Upper lobe of left lung (tissue), 6 donors: ENCODE data around the gene CLEC20A. TPM values are rescaled to one million over a fixed set of nuclear protein-coding genes. Genes with fewer than 3 reads are reported as not detected.

Source experiments
- ATAC-seq, 2 donors: fragments of 200-7000 bp; cut with Tn5 transposase; one replicate each; pipeline ENCODE4 v1.9.1; 2022; ENCODE audit warnings: mild to moderate bottlenecking in 2 of 2, moderate library complexity in 2 of 2; ENCODE audit not compliant: low FRiP score in 2 of 2
- DNase-seq, 2 donors: peaks; one replicate each; pipeline ENCODE4 v3.0.0-alpha.2; 2019 to 2020
- H3K27ac ChIP-seq, 4 donors: fragments of 200-600 bp; sonication (generic); one replicate each; pipeline ENCODE4 v1.5.1; 2016 to 2019
- H3K27me3 ChIP-seq, 4 donors: fragments of 200-600 bp; sonication (generic); one replicate each; pipeline ENCODE4 v1.5.1; 2017 to 2019
- H3K36me3 ChIP-seq, 4 donors: fragments of 200-600 bp; sonication (generic); one replicate each; pipeline ENCODE4 v1.5.1; 2016 to 2019
- H3K4me1 ChIP-seq, 4 donors: fragments of 200-600 bp; sonication (generic); one replicate each; pipeline ENCODE4 v1.5.1; 2018 to 2019
- H3K4me3 ChIP-seq, 4 donors: fragments of 200-600 bp; sonication (generic); one replicate each; pipeline ENCODE4 v1.5.1; 2017 to 2019; ENCODE audit warnings: mild to moderate bottlenecking in 2 of 4, moderate library complexity in 1 of 4
- H3K9me3 ChIP-seq, 4 donors: fragments of 200-600 bp; sonication (generic); one replicate each; pipeline ENCODE4 v1.5.1; 2018 to 2019
- CTCF ChIP-seq, 6 experiments: fragments of 450-650 bp in 4 of 6; fragments of 200-600 bp in 2 of 6; sonication (generic) in 2 of 6; IDR thresholded peaks; one replicate each; pipeline ENCODE4 v1.5.1; 2016 to 2019; ENCODE audit warnings: antibody characterized with exemption in 6 of 6
- EP300 ChIP-seq, 4 donors: sonication (generic); formaldehyde crosslinking; IDR thresholded peaks; one replicate each; pipeline ENCODE4 v1.5.1; 2017; ENCODE audit warnings: antibody characterized with exemption in 4 of 4, control low read depth in 2 of 4
- POLR2A ChIP-seq, 4 donors: fragments of 450-650 bp; IDR thresholded peaks; one replicate each; pipeline ENCODE4 v1.5.1; 2016 to 2017; ENCODE audit warnings: antibody characterized with exemption in 4 of 4, mild to moderate bottlenecking in 2 of 4
- POLR2AphosphoS5 ChIP-seq, 2 donors: sonication (generic); formaldehyde crosslinking; IDR thresholded peaks; one replicate each; pipeline ENCODE4 v1.5.1; 2017; ENCODE audit warnings: antibody characterized with exemption in 2 of 2
- WGBS, 2 donors: methylation state at CpG; one replicate each; pipeline ENCODE4 v1.1.5; 2017 to 2018; 5-methylcytosine and 5-hydroxymethylcytosine counted together
- total RNA-seq, 6 donors: library from RNA; depleted of rRNA in 4 of 6; stranded (reverse); fragments of >200 nt in 4 of 6; gene quantifications; one replicate each; pipeline versions ENCODE4 v1.1.0 to v1.2.1, GENCODE V29; 2016 to 2021
- donor health status: DM: no; HTN: no; CAD: no; lungs with moderate emphysema.
- donor health status: DM: no; HTN: yes; CAD: no; lungs with severe emphysema.

Gene CLEC20A
- total RNA-seq, 6 donors from 2014 or later = not detected

- no peak overlapping the region for H3K4me3 ChIP-seq
- no peaks in the 10 kb centered on the region for H3K36me3 ChIP-seq
- 81 to 96% methylated on average over 3 of the region's 3 CpGs for WGBS, 2 donors
- no peak for TF ChIP-seq POLR2A (IDR thresholded peaks at IDR 0.05)
- no peak for TF ChIP-seq POLR2AphosphoS5 (IDR thresholded peaks at IDR 0.05)
- no peak for TF ChIP-seq CTCF (IDR thresholded peaks at IDR 0.05)
- TF ChIP-seq EP300 (IDR thresholded peaks at IDR 0.05) = no peak
- peaks cover 0 to 15% (median 0%) of the 10 kb centered on the region in 4 donors for H3K4me1 ChIP-seq
- no peaks in the 10 kb centered on the region for H3K9me3 ChIP-seq
- no peaks in the 10 kb centered on the region for H3K27me3 ChIP-seq
- DNase-seq (no peak), ATAC-seq (no peak)
- H3K27ac ChIP-seq = no peak overlapping the region
Observed at GRCh38 chr1:178502330-178502714, 5.6 kb upstream of the CLEC20A start.

- Histone ChIP-seq H3K36me3 (no peaks in the 10 kb centered on the region), H3K4me1 (peaks cover 0 to 15% (median 0%) of the 10 kb centered on the region in 4 donors), H3K4me3 (no peak overlapping the region), H3K27me3 (no peaks in the 10 kb centered on the region), H3K27ac (no peak overlapping the region), H3K9me3 (no peaks in the 10 kb centered on the region)
- 24 to 31% methylated on average over 5 of the region's 5 CpGs for WGBS, 2 donors
- ATAC-seq = peak; percentile 79 to 85
- DNase-seq = peak in 1 of 2 donors; percentile 75
- no peak for TF ChIP-seq POLR2AphosphoS5 (IDR thresholded peaks at IDR 0.05)
- TF ChIP-seq CTCF (IDR thresholded peaks at IDR 0.05) = peak; percentile 68 to 91 (median 76)
- no peak for TF ChIP-seq EP300 (IDR thresholded peaks at IDR 0.05)
Observed at GRCh38 chr1:178501705-178502329, 5.1 kb upstream of the CLEC20A start.

- no peak for ATAC-seq
- Histone ChIP-seq H3K27me3 (no peaks in the 10 kb centered on the region), H3K36me3 (no peaks in the 10 kb centered on the region), H3K27ac (no peak overlapping the region), H3K4me3 (no peak overlapping the region), H3K4me1 (peaks cover 0 to 15% (median 0%) of the 10 kb centered on the region in 4 donors), H3K9me3 (no peaks in the 10 kb centered on the region)
- no peak for DNase-seq
- WGBS, 2 donors = 87 to 90% methylated on average over 9 to 10 of the region's 10 CpGs
- TF ChIP-seq EP300 (IDR thresholded peaks at IDR 0.05) = no peak
- no peak for TF ChIP-seq CTCF (IDR thresholded peaks at IDR 0.05)
- TF ChIP-seq POLR2A (IDR thresholded peaks at IDR 0.05) = no peak
- no peak for TF ChIP-seq POLR2AphosphoS5 (IDR thresholded peaks at IDR 0.05)
Observed at GRCh38 chr1:178500936-178501554, 4.3 kb upstream of the CLEC20A start.

- H3K36me3 ChIP-seq = no peaks in the 10 kb centered on the region
- H3K4me1 ChIP-seq = peaks cover 0 to 15% (median 0%) of the 10 kb centered on the region in 4 donors
- DNase-seq (peak; percentile 17 to 69), ATAC-seq (peak in 1 of 2 donors; percentile 36)
- peak in 4 of 6 experiments; percentile 10 to 33 (median 13) for TF ChIP-seq CTCF (IDR thresholded peaks at IDR 0.05)
- no peak for TF ChIP-seq POLR2A (IDR thresholded peaks at IDR 0.05)
- 50 to 62% methylated on average over 11 of the region's 11 CpGs for WGBS, 2 donors
- H3K27ac ChIP-seq = peak overlapping the region in 2 of 4 donors; percentile 24 to 59
- H3K27me3 ChIP-seq = no peaks in the 10 kb centered on the region
- H3K4me3 ChIP-seq = peak overlapping the region in 1 of 4 donors; percentile 6
- H3K9me3 ChIP-seq = no peaks in the 10 kb centered on the region
Observed at GRCh38 chr1:178500091-178500770, 3.5 kb upstream of the CLEC20A start.
